ENCODE results near the gene MIEN1. TPM values are rescaled to one million over a fixed set of nuclear protein-coding genes. Genes with fewer than 3 reads are reported as not detected.

Gene MIEN1
- total and polyA plus RNA-seq, 2 of the 13 experiments (the other 11 are each of a cell fraction or from before 2014, with no cell fraction given) = 40.6 to 56.6 TPM

DNA sequence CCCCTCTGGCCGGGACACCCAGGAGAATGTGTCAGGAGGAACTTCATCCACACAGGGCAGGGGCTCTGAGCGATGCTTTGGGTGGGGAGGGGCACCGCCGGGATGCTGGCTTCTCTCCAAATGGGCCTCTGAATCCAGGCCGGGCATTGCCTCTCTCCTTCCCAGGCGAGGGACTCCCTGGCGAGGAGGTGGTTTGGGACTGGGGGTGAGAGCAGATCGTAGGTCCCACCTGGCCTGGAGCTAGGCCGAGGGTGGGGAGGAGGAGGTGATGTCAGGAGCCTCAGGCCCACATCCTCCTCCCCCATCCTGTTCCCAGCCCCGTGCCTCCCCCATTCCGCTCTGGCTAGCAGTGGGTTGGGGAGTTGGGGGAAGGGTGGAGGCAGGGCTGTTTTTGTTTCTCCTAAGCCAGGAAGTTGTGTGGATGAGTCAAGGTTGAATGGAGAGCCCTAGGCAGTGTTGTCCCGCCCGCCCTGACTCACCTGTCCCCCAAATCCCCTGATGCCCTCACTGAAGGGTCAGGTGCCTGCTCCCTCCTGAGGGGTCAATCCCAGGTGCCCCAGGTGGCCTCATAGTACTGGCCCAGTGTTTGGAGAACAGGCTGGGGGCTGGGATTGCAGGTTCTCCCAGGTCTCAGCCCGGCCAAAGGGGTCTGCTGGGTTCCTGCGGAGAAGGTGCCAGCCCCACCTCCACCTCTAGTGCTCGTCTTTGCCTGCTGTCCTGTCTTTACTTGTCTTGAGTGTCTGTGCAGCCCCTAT, 10.2 kb upstream of the MIEN1 start (continued):
- TF ChIP-seq, protein P1, sequence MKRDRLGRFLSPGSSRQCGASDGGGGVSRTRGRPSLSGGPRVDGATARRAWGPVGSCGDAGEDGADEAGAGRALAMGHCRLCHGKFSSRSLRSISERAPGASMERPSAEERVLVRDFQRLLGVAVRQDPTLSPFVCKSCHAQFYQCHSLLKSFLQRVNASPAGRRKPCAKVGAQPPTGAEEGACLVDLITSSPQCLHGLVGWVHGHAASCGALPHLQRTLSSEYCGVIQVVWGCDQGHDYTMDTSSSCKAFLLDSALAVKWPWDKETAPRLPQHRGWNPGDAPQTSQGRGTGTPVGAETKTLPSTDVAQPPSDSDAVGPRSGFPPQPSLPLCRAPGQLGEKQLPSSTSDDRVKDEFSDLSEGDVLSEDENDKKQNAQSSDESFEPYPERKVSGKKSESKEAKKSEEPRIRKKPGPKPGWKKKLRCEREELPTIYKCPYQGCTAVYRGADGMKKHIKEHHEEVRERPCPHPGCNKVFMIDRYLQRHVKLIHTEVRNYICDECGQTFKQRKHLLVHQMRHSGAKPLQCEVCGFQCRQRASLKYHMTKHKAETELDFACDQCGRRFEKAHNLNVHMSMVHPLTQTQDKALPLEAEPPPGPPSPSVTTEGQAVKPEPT (CRISPR knock-in tag; IDR thresholded peaks at IDR 0.05; ENCODE audit: low read depth) = no peak
- peak; percentile 43 for TF ChIP-seq ZNF160 (CRISPR knock-in tag; IDR thresholded peaks at IDR 0.05)
- TF ChIP-seq, protein P2, sequence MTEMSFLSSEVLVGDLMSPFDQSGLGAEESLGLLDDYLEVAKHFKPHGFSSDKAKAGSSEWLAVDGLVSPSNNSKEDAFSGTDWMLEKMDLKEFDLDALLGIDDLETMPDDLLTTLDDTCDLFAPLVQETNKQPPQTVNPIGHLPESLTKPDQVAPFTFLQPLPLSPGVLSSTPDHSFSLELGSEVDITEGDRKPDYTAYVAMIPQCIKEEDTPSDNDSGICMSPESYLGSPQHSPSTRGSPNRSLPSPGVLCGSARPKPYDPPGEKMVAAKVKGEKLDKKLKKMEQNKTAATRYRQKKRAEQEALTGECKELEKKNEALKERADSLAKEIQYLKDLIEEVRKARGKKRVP (CRISPR knock-in tag; IDR thresholded peaks at IDR 0.05) = no peak
- no peak for TF ChIP-seq TBP (CRISPR knock-in tag; IDR thresholded peaks at IDR 0.05)
- no peak for TF ChIP-seq NFE2L1 (CRISPR knock-in tag; IDR thresholded peaks at IDR 0.05; ENCODE audit: borderline replicate concordance)
- TF ChIP-seq CBFB (CRISPR knock-in tag; IDR thresholded peaks at IDR 0.05) = peak; percentile 50
- peak; percentile 48; the same call in 1 of the 2 replicates for TF ChIP-seq DMAP1 (CRISPR knock-in tag; IDR thresholded peaks at IDR 0.05)
- TF ChIP-seq, protein P3, sequence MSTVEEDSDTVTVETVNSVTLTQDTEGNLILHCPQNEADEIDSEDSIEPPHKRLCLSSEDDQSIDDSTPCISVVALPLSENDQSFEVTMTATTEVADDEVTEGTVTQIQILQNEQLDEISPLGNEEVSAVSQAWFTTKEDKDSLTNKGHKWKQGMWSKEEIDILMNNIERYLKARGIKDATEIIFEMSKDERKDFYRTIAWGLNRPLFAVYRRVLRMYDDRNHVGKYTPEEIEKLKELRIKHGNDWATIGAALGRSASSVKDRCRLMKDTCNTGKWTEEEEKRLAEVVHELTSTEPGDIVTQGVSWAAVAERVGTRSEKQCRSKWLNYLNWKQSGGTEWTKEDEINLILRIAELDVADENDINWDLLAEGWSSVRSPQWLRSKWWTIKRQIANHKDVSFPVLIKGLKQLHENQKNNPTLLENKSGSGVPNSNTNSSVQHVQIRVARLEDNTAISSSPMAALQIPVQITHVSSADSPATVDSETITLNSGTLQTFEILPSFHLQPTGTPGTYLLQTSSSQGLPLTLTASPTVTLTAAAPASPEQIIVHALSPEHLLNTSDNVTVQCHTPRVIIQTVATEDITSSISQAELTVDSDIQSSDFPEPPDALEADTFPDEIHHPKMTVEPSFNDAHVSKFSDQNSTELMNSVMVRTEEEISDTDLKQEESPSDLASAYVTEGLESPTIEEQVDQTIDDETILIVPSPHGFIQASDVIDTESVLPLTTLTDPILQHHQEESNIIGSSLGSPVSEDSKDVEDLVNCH (CRISPR knock-in tag; IDR thresholded peaks at IDR 0.05) = no peak
- TF ChIP-seq ZNF777 (CRISPR knock-in tag; IDR thresholded peaks at IDR 0.05) = no peak; the same call in 1 of the 2 replicates
- TF ChIP-seq, protein P4, sequence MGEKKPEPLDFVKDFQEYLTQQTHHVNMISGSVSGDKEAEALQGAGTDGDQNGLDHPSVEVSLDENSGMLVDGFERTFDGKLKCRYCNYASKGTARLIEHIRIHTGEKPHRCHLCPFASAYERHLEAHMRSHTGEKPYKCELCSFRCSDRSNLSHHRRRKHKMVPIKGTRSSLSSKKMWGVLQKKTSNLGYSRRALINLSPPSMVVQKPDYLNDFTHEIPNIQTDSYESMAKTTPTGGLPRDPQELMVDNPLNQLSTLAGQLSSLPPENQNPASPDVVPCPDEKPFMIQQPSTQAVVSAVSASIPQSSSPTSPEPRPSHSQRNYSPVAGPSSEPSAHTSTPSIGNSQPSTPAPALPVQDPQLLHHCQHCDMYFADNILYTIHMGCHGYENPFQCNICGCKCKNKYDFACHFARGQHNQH (CRISPR knock-in tag; IDR thresholded peaks at IDR 0.05) = no peak
- no peak for TF ChIP-seq BCL6 (CRISPR knock-in tag; IDR thresholded peaks at IDR 0.05)
- no peak for TF ChIP-seq ZNF850 (CRISPR knock-in tag; conservative IDR thresholded peaks at IDR 0.05)
- TF ChIP-seq, protein P5, sequence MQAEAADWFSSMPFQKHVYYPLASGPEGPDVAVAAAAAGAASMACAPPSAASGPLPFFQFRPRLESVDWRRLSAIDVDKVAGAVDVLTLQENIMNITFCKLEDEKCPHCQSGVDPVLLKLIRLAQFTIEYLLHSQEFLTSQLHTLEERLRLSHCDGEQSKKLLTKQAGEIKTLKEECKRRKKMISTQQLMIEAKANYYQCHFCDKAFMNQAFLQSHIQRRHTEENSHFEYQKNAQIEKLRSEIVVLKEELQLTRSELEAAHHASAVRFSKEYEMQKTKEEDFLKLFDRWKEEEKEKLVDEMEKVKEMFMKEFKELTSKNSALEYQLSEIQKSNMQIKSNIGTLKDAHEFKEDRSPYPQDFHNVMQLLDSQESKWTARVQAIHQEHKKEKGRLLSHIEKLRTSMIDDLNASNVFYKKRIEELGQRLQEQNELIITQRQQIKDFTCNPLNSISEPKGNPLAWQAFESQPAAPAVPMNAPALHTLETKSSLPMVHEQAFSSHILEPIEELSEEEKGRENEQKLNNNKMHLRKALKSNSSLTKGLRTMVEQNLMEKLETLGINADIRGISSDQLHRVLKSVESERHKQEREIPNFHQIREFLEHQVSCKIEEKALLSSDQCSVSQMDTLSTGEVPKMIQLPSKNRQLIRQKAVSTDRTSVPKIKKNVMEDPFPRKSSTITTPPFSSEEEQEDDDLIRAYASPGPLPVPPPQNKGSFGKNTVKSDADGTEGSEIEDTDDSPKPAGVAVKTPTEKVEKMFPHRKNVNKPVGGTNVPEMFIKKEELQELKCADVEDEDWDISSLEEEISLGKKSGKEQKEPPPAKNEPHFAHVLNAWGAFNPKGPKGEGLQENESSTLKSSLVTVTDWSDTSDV (CRISPR knock-in tag; IDR thresholded peaks at IDR 0.05) = no peak
- TF ChIP-seq, protein P6, sequence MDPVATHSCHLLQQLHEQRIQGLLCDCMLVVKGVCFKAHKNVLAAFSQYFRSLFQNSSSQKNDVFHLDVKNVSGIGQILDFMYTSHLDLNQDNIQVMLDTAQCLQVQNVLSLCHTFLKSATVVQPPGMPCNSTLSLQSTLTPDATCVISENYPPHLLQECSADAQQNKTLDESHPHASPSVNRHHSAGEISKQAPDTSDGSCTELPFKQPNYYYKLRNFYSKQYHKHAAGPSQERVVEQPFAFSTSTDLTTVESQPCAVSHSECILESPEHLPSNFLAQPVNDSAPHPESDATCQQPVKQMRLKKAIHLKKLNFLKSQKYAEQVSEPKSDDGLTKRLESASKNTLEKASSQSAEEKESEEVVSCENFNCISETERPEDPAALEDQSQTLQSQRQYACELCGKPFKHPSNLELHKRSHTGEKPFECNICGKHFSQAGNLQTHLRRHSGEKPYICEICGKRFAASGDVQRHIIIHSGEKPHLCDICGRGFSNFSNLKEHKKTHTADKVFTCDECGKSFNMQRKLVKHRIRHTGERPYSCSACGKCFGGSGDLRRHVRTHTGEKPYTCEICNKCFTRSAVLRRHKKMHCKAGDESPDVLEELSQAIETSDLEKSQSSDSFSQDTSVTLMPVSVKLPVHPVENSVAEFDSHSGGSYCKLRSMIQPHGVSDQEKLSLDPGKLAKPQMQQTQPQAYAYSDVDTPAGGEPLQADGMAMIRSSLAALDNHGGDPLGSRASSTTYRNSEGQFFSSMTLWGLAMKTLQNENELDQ (CRISPR knock-in tag; IDR thresholded peaks at IDR 0.05; ENCODE audit: borderline replicate concordance) = no peak

Data from HepG2 (cell line).